ENCODE data around the gene PTGES3. TPM values are rescaled to one million over a fixed set of nuclear protein-coding genes. Genes with fewer than 3 reads are reported as not detected.

Gene PTGES3
- total RNA-seq, 6 donors from 2014 or later: 41.9 to 156 (median 105) TPM

DNA sequence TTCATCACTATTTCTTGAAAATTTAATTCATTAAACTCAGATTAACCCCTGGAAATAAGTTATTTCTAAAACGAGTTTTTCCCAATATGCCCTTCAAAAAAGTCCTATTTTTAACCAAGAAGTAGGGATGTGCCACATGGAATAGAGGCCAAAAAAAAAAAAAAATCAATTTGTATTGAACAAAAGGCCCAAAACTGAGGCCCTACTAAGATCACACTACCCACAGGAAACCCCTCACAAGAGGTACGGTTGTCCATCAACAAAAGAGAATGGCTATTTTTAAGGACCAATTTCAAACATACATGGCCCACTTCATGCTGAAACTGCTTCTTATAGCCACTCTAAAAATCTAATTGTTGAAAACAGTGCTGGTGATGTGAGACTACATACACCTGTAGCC, 50.5 kb downstream of the PTGES3 start:
- no peak for ATAC-seq (ENCODE audit: low FRiP score in 2 of 2)
- H3K36me3 ChIP-seq: peaks cover 44 to 54% (median 51%) of the 10 kb centered on the region in 4 donors
- TF ChIP-seq POLR2A (IDR thresholded peaks at IDR 0.05): no peak
- TF ChIP-seq, protein P1, sequence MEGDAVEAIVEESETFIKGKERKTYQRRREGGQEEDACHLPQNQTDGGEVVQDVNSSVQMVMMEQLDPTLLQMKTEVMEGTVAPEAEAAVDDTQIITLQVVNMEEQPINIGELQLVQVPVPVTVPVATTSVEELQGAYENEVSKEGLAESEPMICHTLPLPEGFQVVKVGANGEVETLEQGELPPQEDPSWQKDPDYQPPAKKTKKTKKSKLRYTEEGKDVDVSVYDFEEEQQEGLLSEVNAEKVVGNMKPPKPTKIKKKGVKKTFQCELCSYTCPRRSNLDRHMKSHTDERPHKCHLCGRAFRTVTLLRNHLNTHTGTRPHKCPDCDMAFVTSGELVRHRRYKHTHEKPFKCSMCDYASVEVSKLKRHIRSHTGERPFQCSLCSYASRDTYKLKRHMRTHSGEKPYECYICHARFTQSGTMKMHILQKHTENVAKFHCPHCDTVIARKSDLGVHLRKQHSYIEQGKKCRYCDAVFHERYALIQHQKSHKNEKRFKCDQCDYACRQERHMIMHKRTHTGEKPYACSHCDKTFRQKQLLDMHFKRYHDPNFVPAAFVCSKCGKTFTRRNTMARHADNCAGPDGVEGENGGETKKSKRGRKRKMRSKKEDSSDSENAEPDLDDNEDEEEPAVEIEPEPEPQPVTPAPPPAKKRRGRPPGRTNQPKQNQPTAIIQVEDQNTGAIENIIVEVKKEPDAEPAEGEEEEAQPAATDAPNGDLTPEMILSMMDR (IDR thresholded peaks at IDR 0.05): no peak
- no peak for TF ChIP-seq EP300 (IDR thresholded peaks at IDR 0.05)
- no peak for TF ChIP-seq POLR2AphosphoS5 (IDR thresholded peaks at IDR 0.05)

DNA sequence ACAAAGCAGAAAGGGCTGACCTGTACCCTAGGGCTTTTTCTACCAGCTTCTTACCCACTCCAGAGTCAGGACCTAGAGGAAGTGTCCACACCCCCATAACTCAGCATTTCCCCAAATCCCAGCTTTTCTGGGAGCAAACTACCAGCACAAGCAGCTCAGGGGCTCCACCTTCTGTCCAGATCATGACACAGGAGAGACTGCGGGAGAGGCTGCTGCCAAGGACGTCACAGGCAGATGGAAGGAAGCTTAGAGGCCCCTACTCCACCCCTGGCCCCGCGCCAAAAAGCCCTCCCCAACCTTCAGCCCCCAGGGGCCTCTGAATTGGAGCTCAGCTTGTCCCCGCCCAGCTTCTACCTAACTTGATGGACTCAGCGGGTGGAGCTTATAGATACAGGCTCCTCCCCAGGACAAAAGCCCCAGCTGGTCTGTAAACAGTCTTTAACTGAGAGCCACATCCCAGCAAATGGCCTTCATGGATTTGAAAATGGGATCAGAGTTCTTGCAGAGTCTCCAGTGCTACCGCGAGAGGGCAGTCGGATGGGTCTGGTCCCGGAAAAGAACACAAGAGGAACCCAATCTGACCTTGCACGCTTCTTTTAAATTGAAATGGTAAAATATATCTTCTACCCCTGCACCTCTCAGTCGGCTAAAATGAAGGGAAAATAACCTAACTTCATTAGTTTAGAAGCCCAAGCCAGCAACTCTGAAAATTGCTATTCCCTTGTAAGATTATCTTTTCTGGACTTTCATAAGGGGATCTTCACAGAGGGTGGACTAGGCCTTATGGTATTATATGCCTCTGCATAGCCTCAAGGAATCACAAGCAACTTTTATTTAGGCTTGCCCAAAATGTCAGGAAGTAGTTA, 51.2 kb downstream of the PTGES3 start:
- DNase-seq (peak; percentile 90 to 99), ATAC-seq (ENCODE audit: low FRiP score in 2 of 2) (peak; percentile 91 to 93)
- WGBS, 2 donors: 4% methylated on average over 11 to 12 of the region's 12 CpGs
- peaks cover 37 to 47% (median 44%) of the 10 kb centered on the region in 4 donors for H3K36me3 ChIP-seq
- TF ChIP-seq POLR2A (IDR thresholded peaks at IDR 0.05) (peak in 1 of 4 donors; percentile 5), POLR2AphosphoS5 (IDR thresholded peaks at IDR 0.05) (peak; percentile 11 to 61), EP300 (IDR thresholded peaks at IDR 0.05) (no peak)
- TF ChIP-seq, protein P1 (IDR thresholded peaks at IDR 0.05): peak; percentile 37 to 69 (median 52)
- H3K9me3 ChIP-seq: no peaks in the 10 kb centered on the region
- H3K4me3 ChIP-seq: peak overlapping the region; percentile 19 to 83 (median 76)
- peak overlapping the region; percentile 86 to 99 (median 94) for H3K27ac ChIP-seq
- H3K4me1 ChIP-seq: peaks cover 30 to 46% (median 33%) of the 10 kb centered on the region in 4 donors
- H3K27me3 ChIP-seq: no peaks in the 10 kb centered on the region

More for the DNA sequence above, 50.5 kb downstream of the PTGES3 start:
- H3K4me3 ChIP-seq: no peak overlapping the region
- peaks cover 23 to 39% (median 26%) of the 10 kb centered on the region in 4 donors for H3K4me1 ChIP-seq
- 63 to 66% methylated on average over 2 of the region's 2 CpGs for WGBS, 2 donors
- H3K27ac ChIP-seq: peak overlapping the region; percentile 86 to 99 (median 94)
- no peaks in the 10 kb centered on the region for H3K27me3 ChIP-seq
- no peaks in the 10 kb centered on the region for H3K9me3 ChIP-seq
- DNase-seq: no peak

DNA sequence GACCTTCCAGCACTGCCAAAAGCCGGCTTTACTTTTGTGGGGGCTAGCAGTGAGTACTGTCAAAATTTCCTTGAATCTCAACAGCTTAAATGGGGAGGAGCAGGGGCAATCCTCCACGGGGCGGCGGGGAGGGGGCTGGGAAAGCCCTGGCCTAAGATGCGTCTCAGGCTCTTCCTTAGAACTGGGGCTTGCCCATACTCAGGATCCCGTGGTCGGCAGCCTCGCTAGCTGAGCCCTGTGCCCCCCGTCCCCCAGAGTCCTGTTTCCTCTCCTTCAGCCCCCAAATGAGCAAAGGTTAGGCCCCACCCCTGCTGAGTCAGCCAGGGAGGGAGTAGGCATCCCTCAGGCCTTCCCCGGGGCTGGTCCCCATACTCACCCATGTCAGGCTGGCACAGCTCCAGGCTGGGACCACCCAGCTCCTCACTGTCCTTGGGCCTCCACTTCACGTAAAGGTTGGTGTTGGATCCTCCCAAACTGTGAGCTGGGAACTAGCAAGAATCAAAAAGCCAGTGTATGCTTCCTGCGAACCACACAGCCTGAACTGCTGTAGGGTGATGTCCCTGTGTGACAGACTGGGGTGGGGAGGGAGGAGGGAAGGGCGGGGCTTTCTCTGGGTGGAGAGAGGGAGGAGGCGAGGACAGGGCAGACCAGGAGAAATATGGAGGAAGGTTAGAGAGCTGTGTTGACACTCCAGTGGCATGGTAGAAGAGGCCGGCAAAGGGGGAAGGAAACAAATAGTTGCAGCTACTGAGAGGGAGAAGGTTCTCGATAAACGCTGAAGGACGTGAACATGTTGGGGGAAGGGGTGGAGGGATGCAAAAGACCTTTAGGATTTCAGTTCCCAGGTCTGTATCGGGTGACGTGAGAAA, 52.0 kb downstream of the PTGES3 start:
- H3K9me3 ChIP-seq: no peaks in the 10 kb centered on the region
- H3K4me3 ChIP-seq: peak overlapping the region; percentile 75 to 83 (median 80)
- ATAC-seq (ENCODE audit: low FRiP score in 2 of 2): peak; percentile 91 to 95
- peaks cover 31 to 39% (median 35%) of the 10 kb centered on the region in 4 donors for H3K36me3 ChIP-seq
- peak; percentile 55 to 94 for TF ChIP-seq POLR2AphosphoS5 (IDR thresholded peaks at IDR 0.05)
- peak in 1 of 4 donors; percentile 44 for TF ChIP-seq EP300 (IDR thresholded peaks at IDR 0.05)
- peak in 3 of 4 donors; percentile 22 to 78 (median 72) for TF ChIP-seq POLR2A (IDR thresholded peaks at IDR 0.05)
- TF ChIP-seq, protein P1 (IDR thresholded peaks at IDR 0.05): no peak
- DNase-seq: peak; percentile 79 to 93
- H3K4me1 ChIP-seq: peaks cover 37 to 55% (median 41%) of the 10 kb centered on the region in 4 donors
- peak overlapping the region; percentile 86 to 99 (median 94) for H3K27ac ChIP-seq
- no peaks in the 10 kb centered on the region for H3K27me3 ChIP-seq
- WGBS, 2 donors: 0 to 1% methylated on average over 15 to 20 of the region's 20 CpGs

DNA sequence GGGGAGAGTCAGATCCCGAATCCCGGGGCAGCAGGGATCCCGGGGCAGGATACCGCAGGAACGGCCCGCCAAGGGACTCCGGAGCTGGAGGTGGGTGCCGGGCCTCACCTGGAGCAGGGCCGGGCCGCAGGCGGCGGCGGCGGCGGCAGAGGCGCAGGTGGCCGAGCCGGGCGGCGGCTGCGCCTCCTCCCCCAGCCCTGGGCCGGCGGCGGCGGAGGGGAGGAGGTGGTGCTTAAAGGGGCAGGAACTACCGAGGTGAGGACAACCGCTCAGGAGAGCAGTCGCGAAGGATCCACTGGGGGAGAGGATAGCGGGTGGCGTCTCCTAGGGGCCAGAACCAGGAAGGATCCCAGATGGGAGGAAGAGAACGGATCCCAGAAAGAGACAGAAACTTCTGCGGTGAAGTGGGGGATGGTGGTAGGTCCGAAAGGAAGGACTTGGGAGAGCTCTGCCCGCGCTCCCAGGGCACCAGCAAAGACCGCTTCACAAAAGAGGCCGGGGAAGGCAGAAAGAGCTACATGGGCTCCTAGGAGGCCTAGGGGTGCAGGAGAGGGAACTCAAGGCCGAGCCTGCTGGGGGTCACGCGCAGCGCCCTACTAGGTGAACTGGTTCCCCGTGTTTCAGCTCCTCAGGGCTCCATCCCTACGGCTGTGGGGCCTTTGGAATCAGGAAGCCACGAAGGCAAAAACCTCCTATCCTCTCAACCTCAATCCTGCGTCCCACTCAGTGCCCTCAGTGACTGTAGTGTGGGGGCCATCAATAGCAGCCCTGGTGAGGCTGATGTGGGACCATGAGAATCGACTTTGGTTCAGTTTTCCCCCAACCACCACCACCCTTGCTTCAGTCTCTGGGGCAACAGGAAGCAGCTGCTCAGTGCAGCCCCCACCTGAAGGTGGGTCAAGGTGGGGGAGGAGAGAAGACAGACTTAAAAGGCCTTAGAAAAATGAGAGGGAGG, 53.0 kb downstream of the PTGES3 start:
- H3K9me3 ChIP-seq: no peaks in the 10 kb centered on the region

More for the DNA sequence above, 53.0 kb downstream of the PTGES3 start:
- Histone ChIP-seq H3K36me3 (peaks cover 25 to 29% (median 27%) of the 10 kb centered on the region in 4 donors), H3K27ac (peak overlapping the region; percentile 86 to 99 (median 94)), H3K27me3 (no peaks in the 10 kb centered on the region), H3K4me1 (peaks cover 46 to 63% (median 49%) of the 10 kb centered on the region in 4 donors), H3K4me3 (peak overlapping the region; percentile 75 to 83 (median 80))
- WGBS, 2 donors: 1% methylated on average over 21 to 31 of the region's 47 CpGs
- peak in 3 of 4 donors; percentile 20 to 73 (median 64) for TF ChIP-seq POLR2A (IDR thresholded peaks at IDR 0.05)
- TF ChIP-seq POLR2AphosphoS5 (IDR thresholded peaks at IDR 0.05): peak; percentile 41 to 86
- TF ChIP-seq, protein P1 (IDR thresholded peaks at IDR 0.05): peak in 4 of 6 experiments; percentile 33 to 53 (median 37)
- no peak for TF ChIP-seq EP300 (IDR thresholded peaks at IDR 0.05)
- ATAC-seq (ENCODE audit: low FRiP score in 2 of 2): peak; percentile 40 to 52
- DNase-seq: peak; percentile 85 to 93

Measured in upper lobe of left lung (tissue), 6 donors.